Activated T-cell treated with anti-CD3 and anti-CD28 coated beads for 4 hours (primary cell): ENCODE data around the gene ZNF618.

Source experiments
- DNase-seq: peaks from one replicate; pipeline ENCODE4 v3.0.0-alpha.2; 2020

The ZNF618 gene

DNA sequence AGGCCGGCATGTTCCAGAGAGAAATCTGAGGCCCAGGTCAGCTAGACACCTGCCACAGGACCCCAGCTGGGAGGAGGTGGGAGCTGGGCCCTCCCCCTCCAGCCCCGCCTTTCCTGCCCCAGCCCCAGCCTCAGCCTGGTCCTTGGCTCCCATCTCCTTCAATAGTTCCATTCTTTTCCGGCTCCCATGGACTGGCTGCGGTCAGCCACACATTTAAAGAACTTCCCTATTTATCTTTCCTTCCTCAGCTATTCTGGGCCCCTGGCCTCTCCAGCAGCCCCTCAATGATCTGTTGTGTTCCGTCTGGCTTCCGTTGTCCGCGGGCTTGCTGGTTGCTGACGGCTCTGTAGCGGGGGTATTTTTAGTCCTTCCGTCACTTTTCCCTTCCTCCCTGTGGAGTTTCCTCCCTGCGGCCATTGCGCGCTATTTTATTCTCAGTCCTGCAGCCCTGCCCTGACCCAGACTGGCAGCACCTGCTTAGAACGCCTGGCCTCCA is 128.2 kb downstream of the ZNF618 start:
- DNase-seq = no peak

DNA sequence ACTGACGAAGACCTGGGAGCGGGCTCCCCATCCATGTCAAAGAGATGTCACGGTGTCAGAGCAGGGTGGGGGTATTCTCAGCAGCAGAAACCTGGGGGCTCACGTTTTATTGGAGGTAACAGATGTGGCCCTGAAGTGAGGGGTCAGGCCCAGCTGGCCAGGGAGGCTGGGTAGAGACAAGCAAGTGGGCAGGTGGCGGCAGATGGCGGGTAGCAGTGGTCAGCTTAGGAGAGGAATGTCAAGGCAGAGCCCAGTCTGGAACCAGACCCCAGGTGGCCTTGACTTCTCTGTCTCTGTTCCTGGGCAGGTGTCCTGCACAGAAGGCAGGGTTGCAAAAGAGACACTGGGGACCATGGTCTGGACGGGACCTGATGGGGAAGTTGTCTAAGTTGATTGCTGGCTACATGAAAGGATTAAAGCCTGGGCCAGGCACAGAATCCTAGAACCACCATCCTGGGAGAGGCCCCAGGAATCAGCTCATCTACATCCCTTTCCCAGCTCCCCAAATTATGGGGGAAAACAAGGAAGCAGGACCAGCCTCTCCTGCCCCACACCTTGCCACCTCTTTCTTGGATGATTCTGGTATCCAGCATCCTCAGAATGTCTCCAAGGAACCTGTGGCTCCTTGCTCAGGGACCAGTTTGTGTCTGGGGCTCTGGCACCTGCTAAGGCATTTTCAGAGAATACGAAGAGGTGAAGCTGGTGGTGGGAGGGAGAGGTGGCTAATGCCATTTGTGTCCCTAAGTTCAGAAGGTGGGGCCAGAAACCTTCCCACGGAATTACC is 129.5 kb downstream of the ZNF618 start:
- no peak for DNase-seq

DNA sequence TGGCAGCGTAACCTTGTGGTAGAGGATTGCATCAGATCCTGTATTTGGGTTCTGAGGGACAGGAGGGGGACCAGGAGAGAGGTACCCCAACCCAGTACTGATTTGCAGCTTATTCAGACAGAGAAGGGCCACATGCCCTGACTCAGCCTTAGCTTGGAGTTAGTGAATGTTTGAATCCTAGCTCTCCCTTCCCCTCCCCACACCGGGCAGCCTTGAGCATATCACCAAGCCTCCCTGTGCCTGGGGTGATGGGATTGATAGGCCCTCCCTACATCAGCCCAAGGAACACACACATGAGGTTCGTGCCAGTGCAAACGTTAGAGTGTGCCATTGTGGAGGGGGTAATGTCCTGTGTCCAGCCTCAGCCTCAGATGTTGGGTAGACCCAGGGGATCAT is 130.0 kb downstream of the ZNF618 start:
- no peak for DNase-seq

DNA sequence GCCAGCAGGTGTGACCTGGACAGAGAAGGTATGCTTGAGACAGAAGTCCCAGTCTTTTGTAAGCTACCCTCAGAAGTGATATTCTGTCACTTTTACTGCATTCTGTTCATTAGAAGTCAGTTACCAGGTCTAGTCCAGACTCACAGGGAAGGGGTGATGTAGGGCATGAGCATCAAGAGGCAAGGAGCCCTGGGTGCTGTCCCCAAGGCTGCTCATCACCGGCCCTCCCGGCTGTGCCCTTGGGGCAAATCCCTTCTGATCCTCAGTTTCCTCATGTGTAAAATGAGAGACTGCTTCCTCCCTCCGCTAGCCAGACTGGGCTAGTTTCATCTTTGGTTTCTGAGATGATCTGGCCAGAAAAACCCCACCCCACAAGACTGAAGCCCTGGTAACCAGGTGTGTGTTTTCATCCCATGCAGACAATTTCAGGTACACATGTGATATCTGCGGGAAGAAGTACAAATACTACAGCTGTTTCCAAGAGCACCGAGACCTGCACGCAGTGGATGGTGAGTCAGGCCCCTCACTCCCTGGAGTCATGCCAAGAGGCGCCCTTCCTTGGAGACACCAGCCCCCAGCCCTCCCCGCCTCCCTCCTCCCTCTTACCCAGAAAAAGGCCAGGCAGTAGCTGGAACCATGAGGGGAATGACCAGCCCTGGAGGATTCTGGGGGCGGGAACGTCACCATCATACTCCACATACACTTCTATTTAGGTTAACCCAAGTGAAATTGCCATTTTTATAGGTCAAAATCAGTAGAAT is 131.0 kb downstream of the ZNF618 start:
- DNase-seq = no peak

DNA sequence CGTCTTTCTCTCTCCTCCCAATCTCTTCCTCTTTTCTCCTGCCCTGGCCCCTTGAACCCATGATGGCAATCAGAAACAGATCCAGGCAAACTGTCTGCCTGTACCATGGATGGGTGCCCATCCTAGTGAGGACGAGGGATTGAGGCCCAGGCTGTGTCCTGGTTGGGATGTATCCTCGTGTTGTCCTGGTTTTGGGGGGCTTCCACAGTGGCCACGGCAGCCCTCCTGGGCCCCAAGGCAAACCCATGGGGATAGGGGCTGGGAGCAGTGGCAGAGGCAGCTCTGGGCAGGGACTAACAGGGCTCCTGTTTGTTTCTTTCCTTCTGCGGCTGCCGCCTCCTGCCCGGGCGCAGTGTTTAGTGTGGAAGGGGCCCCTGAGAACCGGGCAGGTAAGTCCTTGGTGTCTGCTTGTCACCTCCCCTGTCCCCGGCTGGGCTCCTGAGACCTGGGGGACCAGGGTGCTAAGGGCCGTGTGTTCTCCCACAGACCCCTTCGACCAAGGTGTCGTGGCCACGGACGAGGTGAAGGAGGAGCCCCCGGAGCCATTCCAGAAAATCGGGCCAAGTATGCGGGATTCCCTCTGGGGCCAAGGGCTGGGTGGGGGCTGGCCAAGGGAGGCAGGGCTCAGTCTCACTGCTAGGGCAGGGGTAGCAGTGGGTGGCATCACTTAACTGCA is 132.0 kb downstream of the ZNF618 start:
- no peak for DNase-seq

DNA sequence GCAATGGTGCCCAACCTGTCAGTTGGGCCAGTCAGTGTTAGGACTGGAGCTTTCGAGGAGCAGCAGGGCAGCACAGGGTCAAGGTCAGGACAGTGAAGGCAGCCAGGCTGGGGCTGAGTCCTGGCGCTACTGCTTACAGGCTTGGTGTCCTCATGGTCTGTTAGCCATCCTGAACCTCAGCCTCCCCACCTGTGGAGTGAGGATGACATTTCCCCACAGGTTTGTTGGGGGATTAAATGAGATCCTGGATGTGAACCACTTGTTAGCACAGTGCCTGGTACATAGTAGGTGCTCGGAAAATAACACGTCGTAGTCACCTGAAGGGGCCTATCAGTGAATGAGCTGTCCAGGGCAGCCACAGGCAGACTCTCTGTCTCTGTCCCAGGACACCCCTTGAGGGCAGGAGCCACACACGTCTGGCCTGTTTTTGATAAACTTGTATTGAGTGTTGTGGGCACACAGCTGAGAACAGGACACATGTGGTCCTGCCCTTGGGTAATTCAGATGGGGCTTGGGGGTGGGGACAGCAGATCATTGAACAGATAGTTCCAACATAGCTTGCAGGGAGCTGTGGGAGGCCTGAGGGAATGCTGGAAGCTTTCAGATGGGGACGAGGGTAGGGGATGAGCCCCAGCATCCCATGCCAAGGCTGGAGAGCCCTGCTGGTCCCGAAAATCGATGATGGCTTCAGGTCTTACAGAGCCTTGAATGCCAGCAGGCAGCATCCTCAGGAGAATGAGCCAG is 132.7 kb downstream of the ZNF618 start:
- no peak for DNase-seq

DNA sequence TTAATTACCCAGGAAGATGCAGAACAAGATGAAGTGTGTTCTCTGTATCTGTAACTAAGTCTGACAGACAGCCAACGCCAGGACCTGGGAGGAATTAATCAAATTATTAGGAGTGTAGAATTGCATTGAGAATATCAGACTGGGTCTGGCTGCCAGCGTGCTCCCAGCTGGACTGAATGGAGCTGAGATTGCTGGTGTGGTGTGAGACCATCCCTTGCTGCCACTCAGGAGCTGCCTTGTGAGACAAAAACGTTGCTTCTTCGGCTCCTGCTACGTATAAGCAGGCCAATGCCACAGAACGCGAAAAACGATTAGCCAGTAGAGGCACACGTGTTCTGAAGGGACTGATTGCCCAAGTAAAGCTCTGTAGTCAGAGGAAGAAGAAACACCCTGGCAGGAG is 135.2 kb downstream of the ZNF618 start:
- DNase-seq = no peak

DNA sequence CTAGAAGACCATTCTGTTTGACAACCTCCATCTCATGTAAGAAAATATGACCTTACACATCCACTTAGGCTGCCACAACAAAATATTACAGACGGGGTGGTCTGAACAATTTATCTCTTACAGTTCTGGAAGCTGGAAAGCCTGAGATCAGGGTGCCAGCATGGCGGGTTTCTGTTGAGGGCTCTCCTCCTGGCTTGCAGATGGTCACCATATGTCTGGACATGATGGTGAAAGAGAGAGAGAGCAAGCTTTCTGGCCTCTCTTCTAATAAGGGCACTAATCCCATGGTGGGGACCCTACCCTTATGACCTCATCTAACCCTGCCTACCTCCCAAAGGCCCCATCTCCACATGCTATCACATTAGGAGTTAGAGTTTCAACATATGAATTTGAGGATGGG is 136.0 kb downstream of the ZNF618 start:
- no peak for DNase-seq

DNA sequence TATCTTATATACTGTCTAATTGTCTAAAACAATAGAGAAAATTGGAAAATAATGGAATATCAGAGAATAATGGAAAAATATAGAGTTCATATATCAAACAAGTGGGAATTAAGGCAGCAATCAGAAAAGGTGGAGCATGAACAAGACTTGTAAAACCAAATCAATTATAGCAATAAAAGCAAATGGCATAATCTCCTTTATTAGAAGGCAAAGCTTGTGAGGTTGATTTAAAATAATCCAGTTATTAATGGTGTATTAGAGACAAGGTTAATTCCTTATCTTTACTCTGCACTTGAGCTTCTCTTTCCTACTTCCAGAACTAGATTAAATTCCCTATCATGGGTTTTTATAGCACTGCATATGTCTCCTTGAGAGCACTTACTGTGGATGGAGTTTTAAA is 137.9 kb downstream of the ZNF618 start:
- DNase-seq = no peak

DNA sequence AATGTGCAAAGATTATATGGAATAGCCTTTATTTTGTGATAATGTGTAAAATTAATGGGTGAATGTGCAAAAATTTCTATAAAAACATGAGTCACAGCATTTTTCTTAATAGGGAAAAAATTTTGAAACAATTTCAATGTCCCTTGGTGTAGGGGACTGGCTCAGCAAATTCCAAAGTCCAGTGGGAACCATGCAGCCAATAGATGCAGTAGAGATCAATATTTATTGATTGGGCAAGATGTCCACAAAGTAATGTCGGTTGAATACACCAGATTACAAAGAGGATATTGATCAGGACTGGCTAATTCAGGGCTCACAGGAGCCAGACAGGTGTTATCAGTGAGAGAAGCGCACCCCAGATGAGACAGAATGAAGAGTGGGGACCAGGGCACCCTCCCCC is 139.5 kb downstream of the ZNF618 start:
- DNase-seq = no peak

DNA sequence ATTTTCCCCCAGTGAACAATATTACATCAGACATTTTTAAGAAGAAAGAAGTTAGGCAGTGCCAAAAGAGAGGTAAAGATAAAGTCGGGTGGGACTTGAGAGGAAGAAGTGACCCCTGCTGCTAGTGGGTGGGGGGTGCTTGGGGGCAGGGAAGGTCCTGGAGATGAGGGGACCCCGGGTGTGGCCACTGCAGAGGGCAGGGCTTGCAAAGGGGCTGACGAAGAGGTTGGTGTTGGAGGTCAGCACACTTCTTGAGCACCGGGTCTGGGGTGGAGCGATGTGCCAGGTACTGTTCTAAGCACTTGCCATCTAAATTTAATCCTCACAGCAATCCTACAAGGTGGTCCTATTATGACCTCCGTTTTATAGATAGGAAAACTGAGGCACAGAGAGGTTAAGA is 140.0 kb downstream of the ZNF618 start:
- DNase-seq = no peak

DNA sequence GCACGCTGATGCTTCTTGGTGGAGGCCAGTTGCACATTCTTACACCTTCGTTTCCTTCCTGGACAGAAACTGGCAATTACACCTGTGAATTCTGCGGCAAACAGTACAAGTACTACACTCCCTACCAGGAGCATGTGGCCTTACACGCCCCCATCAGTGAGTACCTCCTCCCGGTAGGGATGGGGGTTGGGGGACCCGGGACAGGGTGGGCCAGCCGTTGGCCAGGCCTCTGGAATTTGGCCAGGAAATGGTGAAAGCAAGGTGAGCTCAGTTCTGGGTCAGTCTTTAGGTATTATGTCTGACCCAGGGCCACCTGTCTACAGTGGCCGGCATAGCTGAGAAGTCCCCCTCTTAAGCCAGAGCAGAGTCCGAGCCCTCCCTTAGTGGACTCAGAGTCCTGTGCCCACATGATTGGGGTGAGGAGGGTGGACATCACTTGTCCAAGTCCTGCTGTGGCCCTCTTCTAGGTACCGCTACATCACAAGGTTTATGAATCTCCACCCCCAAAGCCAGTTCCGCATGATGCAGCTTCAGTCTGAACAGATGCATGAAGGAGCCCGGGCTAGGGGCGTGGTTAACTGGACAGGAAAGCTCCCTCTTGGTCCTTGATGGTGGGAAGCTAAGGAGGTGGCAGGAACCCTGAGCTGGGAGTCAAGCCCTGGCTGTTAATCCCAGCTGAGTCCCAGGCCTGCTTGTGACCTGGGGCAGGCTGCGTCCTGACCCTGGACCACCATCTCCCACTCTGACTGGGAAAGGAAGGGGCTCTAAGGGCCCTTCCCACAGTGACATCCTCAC is 140.7 kb downstream of the ZNF618 start:
- DNase-seq = no peak

DNA sequence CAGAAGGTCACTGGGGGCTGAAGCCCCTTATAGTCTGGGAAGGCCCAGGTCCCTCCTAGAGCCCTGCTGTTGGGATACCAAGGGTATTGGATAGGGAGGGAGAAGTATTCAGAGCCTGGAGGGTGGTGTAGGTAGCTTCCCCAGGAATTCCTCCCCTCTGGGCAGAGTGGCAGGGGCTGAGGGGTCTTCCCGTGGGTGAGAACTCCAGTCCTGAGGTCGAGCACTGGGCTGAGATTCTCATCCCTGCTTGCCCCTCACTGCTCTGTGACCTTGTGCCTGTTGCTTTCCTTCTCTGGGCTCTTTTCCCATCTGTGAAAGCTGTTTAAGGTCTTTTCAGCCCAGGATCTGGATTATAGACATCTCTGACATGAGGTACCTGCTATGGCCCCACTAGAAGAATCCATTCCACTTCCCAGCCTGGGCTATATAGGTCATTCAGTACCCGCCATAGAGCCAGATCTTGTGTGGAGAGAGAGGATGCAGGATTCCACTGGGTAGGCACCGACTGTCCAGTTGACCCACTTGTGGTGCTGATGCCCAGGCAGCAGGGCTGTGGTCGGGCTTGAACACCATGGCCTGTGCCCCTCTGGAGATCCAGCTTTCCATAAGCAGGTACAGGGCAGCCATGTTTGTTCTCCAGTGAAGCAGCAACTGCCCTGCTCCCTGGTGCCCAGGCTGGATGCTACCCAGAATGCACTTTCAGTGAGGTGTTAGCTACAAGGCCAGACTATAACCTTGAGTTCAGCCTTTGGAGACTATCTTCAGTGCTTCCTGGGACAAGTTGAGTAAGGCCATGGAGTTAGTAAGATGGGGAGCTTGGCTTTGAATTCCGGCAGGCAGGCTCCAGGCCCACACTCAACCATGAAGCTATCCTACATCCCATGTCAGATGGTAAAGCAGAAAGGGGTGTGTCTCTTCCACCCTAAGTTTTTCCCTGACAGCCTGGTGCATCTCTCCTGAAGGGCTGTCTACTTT is 141.9 kb downstream of the ZNF618 start:
- DNase-seq = no peak

DNA sequence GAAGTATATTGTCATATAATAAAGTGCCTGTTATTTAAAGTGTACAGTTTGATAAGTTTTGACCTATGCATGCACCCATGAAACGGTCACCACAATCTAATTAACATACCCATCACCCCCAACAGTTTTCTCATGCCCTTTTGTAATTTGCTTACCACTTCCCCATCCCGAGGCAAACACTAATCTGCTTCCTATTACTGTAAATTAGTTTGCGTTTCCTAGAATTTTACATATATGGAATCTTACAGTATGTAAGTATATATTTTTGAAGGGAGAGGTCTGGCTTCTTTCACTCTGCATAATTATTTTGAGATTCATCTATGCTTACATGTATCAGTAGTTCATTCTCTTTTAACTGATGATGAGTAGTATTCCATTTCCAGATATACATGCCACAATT is 145.5 kb downstream of the ZNF618 start:
- DNase-seq = no peak

DNA sequence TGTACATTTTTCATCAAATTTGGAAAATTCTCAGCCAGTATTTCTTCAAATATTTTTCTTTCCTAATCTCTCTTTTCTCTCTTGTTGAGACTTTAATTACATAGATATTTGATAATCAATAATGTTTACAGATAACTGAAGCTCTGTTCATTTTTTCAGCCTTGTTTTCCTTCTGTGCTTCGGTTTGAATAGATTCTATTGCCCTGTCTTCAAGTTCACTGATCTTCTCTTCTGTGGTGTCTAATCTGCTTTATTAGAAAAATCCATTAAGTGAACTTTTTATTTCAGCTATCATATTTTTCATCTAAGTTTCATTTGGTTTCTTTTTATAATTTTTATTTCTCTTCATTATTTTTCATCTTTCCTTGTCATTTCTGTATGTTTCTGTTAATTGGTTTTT is 147.9 kb downstream of the ZNF618 start:
- no peak for DNase-seq

DNA sequence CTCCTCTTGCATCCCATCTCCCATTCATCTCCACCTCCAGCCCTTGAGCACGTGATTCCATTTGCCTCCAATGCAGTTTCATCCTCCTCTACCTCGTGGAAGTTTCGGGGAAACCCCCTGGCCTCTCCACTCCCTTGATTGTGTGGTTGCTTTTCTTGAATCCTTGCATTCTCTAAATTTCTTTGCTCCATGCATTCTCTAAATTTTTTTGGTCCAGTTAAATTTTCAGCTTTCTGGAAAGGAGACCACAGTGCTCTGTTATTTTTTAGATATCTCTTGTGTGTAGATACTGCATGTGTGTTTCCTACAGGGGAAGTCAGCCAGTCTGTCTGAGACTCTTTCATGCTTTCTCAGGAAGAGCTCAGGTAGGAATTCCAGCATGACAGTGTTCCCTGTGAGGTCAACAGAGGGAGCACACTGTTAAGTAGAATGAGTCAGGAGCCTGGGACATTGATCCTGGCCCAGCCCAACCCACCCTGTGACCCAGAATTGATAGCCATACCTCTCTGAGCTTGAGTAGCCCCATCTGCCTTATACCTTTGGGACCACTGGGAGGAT is 149.2 kb downstream of the ZNF618 start:
- no peak for DNase-seq

DNA sequence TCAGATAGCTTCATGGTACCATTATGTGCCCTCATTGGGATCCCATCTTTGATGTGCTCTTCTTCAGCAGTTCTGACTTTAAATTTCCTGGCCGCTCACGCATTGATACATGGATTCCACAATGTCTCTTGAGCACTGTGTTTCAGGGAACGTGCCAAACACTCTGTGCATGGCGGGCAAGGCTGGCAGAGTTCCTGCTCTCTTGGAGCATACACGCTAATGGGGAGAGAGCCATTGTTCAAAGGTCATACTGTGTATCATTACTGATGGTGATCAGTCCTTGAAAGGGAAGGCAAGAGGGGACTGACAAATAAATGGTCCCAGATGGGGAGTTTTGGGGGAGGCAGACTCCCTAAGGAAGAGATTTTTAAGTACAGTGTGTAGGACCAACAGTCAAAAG is 149.7 kb downstream of the ZNF618 start:
- no peak for DNase-seq

DNA sequence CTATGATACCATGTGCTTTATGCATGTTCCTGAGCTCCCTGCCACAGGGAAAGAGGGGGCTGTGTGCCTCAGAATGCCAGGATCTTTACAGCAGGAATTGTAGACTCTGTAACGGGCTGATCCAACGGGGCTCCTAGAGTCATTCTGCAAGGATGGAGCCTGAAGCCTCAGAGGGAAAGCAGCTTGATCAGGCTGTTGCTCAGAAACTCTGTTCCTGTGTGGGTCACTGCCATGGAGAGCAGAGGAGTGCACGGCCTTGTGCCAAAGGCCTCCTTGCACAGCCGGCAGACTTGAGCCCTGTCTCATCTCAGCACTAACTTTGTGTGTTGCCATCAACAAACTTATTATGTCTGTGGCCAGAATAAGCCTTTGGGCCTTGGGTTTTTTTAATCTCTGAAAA is 150.2 kb downstream of the ZNF618 start:
- no peak for DNase-seq

DNA sequence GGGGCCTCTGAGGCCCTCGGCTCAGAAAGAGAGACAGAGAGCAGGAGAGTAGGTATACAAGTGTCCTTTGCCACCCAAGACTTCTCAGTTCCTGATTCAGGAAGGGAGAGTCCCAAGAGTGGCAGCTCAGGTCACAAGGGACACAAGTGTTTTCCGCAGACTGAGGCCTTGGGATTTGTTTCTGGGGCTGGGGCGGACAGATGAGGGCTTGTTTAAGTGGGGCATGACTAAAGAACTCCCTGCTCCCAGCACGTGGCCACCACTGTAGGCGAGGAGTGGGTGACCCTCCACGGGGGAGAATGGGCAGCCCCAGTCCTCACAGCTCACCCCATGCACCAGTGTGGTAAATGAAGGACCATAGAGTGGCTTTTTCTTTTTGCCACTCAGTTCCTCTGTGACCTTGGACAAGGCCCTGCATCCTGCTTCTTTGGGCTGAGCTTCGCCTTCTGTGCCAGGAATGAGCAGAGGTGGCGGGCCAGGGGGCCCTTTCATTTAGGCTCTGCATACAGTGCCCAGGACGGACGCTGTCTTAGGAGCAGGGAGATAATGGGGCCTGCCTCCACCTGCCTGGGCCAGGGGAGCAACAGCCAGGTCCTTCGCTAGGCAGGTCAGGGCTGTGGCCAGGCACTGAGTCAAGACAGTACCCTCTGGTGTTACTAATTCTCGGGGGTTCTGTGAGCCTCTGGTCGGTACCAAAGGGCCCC is 151.2 kb downstream of the ZNF618 start:
- DNase-seq = no peak

DNA sequence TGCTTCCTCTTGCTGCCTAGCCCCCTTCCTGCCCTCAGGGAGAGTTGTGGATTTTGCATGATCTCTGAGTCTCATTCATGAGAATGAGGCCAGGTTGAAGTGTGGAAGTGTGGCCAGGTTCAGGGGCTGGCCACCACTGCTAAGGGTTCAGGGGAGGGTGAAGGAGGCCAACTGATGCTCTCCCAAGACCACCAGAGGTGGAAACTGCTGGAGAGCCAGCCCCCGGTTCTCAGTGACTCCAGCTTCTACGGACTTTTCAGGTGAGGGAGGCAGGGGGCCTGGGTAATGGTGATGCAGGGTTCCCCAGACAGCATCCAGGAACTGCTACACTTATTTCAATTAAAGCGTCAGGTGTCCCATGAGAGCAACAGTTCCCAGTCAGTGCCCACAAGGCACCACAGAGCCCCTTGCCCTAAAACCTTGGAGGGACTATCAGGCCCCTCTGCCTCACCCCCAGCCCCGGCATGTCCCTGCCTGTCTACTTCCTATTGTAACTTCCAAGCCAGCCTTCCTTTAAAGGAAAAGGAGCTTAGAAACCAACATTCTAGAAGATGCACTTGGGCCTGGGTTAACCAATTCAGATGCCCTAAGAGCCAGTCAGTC is 151.9 kb downstream of the ZNF618 start:
- DNase-seq = no peak
